Measurements from ENCODE around the gene DNM3. TPM values are rescaled to one million over a fixed set of nuclear protein-coding genes. Genes with fewer than 3 reads are reported as not detected.

The DNM3 gene
- total RNA-seq, 1 experiment from 2014 or later = 1.2 TPM

DNA sequence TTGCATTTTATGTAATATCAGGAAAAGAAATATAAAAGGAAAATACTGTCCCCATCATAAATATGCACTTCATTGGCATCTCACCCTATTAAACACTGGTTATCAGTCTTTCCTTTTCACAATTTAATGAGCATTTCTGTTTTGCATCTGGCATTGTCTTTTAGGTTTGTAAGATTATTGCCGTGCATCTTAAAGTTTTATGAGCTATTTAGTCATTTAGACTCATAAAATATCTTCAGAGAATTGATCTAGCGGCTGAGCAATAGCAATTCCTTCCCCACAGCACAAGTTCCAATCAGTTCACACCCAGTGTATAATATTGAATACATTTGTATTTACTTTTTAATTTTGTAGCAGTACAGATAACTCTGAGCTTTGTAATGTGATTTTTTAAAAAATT, 466.8 kb downstream of the DNM3 start:
- H3K27me3 Mint-ChIP-seq (ENCODE audit: unreplicated experiment) = no peaks in the 10 kb centered on the region
- H3K9me3 Mint-ChIP-seq (ENCODE audit: low read depth, unreplicated experiment) = peaks cover 7% of the 10 kb centered on the region
- no peaks in the 10 kb centered on the region for H3K36me3 Mint-ChIP-seq (ENCODE audit: insufficient read depth, unreplicated experiment)
- no peak overlapping the region for H3K4me3 Mint-ChIP-seq (ENCODE audit: low read depth, unreplicated experiment)
- CTCF ChIA-PET = no interaction called here
- BruUV-seq (replicated peaks) = no TSS peak
- no peaks in the 10 kb centered on the region for H3K4me1 Mint-ChIP-seq (ENCODE audit: low read depth, unreplicated experiment)
- no peak overlapping the region for H3K27ac Mint-ChIP-seq (ENCODE audit: unreplicated experiment)
- no peak for DNase-seq
- intact Hi-C loops (cut with micrococcal nuclease; ENCODE audit: unreplicated experiment) = no loop called here
- TF ChIP-seq, protein P1, sequence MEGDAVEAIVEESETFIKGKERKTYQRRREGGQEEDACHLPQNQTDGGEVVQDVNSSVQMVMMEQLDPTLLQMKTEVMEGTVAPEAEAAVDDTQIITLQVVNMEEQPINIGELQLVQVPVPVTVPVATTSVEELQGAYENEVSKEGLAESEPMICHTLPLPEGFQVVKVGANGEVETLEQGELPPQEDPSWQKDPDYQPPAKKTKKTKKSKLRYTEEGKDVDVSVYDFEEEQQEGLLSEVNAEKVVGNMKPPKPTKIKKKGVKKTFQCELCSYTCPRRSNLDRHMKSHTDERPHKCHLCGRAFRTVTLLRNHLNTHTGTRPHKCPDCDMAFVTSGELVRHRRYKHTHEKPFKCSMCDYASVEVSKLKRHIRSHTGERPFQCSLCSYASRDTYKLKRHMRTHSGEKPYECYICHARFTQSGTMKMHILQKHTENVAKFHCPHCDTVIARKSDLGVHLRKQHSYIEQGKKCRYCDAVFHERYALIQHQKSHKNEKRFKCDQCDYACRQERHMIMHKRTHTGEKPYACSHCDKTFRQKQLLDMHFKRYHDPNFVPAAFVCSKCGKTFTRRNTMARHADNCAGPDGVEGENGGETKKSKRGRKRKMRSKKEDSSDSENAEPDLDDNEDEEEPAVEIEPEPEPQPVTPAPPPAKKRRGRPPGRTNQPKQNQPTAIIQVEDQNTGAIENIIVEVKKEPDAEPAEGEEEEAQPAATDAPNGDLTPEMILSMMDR (IDR thresholded peaks at IDR 0.05; ENCODE audit: unreplicated experiment) = no peak

DNA sequence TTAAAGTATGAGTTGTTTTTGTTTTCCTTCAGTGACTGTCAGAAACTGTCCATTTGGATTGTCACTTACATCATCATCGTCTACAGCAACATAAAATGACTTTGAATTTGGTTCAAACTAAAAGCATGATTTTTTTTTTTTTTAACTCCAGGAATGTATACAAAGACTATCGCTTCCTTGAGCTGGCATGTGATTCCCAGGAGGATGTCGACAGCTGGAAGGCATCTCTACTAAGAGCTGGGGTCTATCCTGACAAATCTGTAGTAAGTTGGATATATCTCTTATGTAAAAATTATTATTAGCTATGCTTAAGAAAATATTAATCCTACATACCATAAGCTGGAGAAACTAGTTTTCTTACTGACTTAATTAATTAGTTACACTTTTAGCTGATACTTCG, 467.3 kb downstream of the DNM3 start:
- intact Hi-C loops (cut with micrococcal nuclease; ENCODE audit: unreplicated experiment) = no loop called here
- H3K9me3 Mint-ChIP-seq (ENCODE audit: low read depth, unreplicated experiment) = peaks cover 3% of the 10 kb centered on the region
- H3K27ac Mint-ChIP-seq (ENCODE audit: unreplicated experiment) = no peak overlapping the region
- H3K4me3 Mint-ChIP-seq (ENCODE audit: low read depth, unreplicated experiment) = no peak overlapping the region
- BruUV-seq (replicated peaks) = no TSS peak
- no peaks in the 10 kb centered on the region for H3K27me3 Mint-ChIP-seq (ENCODE audit: unreplicated experiment)
- CTCF ChIA-PET = no interaction called here
- no peaks in the 10 kb centered on the region for H3K4me1 Mint-ChIP-seq (ENCODE audit: low read depth, unreplicated experiment)
- no peaks in the 10 kb centered on the region for H3K36me3 Mint-ChIP-seq (ENCODE audit: insufficient read depth, unreplicated experiment)
- TF ChIP-seq, protein P1 (IDR thresholded peaks at IDR 0.05; ENCODE audit: unreplicated experiment) = no peak
- DNase-seq = no peak

DNA sequence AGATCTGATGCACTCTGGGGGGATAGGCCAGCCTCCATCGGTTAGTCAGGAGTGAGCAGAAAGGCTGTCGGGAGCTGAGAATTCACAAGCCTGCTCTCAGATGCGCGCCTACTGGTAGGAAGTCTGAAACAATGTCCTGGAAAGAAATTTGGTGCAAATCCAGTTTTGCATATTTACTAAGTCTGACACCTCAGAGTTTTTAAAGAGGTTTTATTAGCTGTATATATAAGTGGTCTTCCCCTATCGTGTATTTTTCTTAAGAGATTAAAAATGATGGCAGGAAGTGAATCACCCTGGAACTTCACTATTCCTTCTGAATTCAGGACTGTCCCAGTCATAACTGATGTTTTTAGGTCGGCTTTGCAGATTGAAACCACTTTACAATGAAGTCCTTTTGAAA, 479.4 kb downstream of the DNM3 start:
- TF ChIP-seq, protein P1 (IDR thresholded peaks at IDR 0.05; ENCODE audit: unreplicated experiment) = no peak
- CTCF ChIA-PET = interaction anchor here (0.8 kb wide), 1 partner anchor 10 kb away, joined by 3 read pairs; no protein-coding TSS in a partner anchor
- no peak for DNase-seq
- H3K4me3 Mint-ChIP-seq (ENCODE audit: low read depth, unreplicated experiment) = no peak overlapping the region
- no peaks in the 10 kb centered on the region for H3K9me3 Mint-ChIP-seq (ENCODE audit: low read depth, unreplicated experiment)
- BruUV-seq (replicated peaks) = no TSS peak
- H3K36me3 Mint-ChIP-seq (ENCODE audit: insufficient read depth, unreplicated experiment) = no peaks in the 10 kb centered on the region
- intact Hi-C loops (cut with micrococcal nuclease; ENCODE audit: unreplicated experiment) = loop anchor here (10.0 kb wide), 1 partner anchor 226 kb away; no protein-coding TSS in a partner anchor
- H3K4me1 Mint-ChIP-seq (ENCODE audit: low read depth, unreplicated experiment) = peaks cover 4% of the 10 kb centered on the region
- no peaks in the 10 kb centered on the region for H3K27me3 Mint-ChIP-seq (ENCODE audit: unreplicated experiment)
- H3K27ac Mint-ChIP-seq (ENCODE audit: unreplicated experiment) = no peak overlapping the region

DNA sequence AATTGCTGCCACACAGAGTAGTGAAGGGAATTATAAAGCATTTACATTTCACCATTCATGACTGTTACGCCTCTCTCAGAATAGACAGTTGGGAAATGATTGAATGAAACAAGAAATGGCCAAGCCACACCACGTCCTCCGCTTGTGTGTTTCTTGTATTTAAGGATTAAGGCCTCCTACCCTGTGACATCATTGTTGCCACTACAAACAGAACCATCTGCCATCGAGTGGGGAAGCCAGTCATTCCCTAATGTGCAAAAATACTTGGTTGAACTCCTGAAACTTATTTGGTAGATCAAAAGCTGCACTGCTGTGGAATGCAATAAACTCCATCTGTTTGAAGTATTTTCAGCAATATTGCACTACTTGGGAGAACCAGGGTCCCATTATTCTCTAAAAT, 480.2 kb downstream of the DNM3 start:
- H3K27me3 Mint-ChIP-seq (ENCODE audit: unreplicated experiment) = no peaks in the 10 kb centered on the region
- H3K4me3 Mint-ChIP-seq (ENCODE audit: low read depth, unreplicated experiment) = no peak overlapping the region
- H3K27ac Mint-ChIP-seq (ENCODE audit: unreplicated experiment) = no peak overlapping the region
- intact Hi-C loops (cut with micrococcal nuclease; ENCODE audit: unreplicated experiment) = loop anchor here (10.0 kb wide), 1 partner anchor 227 kb away; no protein-coding TSS in a partner anchor
- DNase-seq = no peak
- H3K36me3 Mint-ChIP-seq (ENCODE audit: insufficient read depth, unreplicated experiment) = no peaks in the 10 kb centered on the region
- CTCF ChIA-PET = interaction anchor here (1.0 to 1.8 kb wide), 2 partner anchors 78 to 211 kb away, joined by 3 to 11 read pairs; no protein-coding TSS in a partner anchor
- peaks cover 11% of the 10 kb centered on the region for H3K4me1 Mint-ChIP-seq (ENCODE audit: low read depth, unreplicated experiment)
- H3K9me3 Mint-ChIP-seq (ENCODE audit: low read depth, unreplicated experiment) = no peaks in the 10 kb centered on the region
- BruUV-seq (replicated peaks) = no TSS peak
- TF ChIP-seq, protein P1 (IDR thresholded peaks at IDR 0.05; ENCODE audit: unreplicated experiment) = no peak
